Neural progenitor cell (in vitro differentiated cells): Measurements from ENCODE around the gene TIAM2. TPM values are rescaled to one million over a fixed set of nuclear protein-coding genes. Genes with fewer than 3 reads are reported as not detected.

Experiments used
- DNase-seq: peaks from one replicate; pipeline ENCODE4 v3.0.0-alpha.2; 2016; ENCODE audit warnings: low spot score
- H2AFZ ChIP-seq: fragments of 200-600 bp; sonication (generic); replicated peaks from 2 replicates; pipeline ENCODE4 v1.6.1; 2016; ENCODE audit warnings: antibody characterized with exemption
- H3F3A ChIP-seq: fragments of 200-600 bp; sonication (generic); 2 replicates; pipeline ENCODE4 v1.6.1; 2016; ENCODE audit warnings: antibody characterized with exemption, low read depth
- H3K27ac ChIP-seq: fragments of 200-600 bp; sonication (generic); 2 replicates; pipeline ENCODE4 v1.5.1; 2016; ENCODE audit warnings: mild to moderate bottlenecking
- H3K27me3 ChIP-seq: fragments of 200-600 bp; sonication (generic); 2 replicates; pipeline ENCODE4 v1.6.1; 2016; ENCODE audit warnings: mild to moderate bottlenecking, moderate library complexity
- H3K36me3 ChIP-seq: fragments of 200-600 bp; sonication (generic); 2 replicates; pipeline ENCODE4 v1.5.1; 2016
- H3K4me1 ChIP-seq: fragments of 200-600 bp; sonication (generic); 2 replicates; pipeline ENCODE4 v1.6.1; 2016; ENCODE audit warnings: mixed run types
- H3K4me2 ChIP-seq: fragments of 200-600 bp; sonication (generic); 2 replicates; pipeline ENCODE4 v1.6.1; 2016
- H3K4me3 ChIP-seq: fragments of 200-600 bp; sonication (generic); 2 replicates; pipeline ENCODE4 v1.5.1; 2016
- H3K79me2 ChIP-seq: fragments of 200-600 bp; sonication (generic); 2 replicates; pipeline ENCODE4 v1.6.1; 2016; ENCODE audit warnings: low read depth
- H3K9ac ChIP-seq: fragments of 200-600 bp; sonication (generic); 2 replicates; pipeline ENCODE4 v1.6.1; 2016
- H3K9me3 ChIP-seq: fragments of 200-600 bp; sonication (generic); 2 replicates; pipeline ENCODE4 v1.5.1; 2016; ENCODE audit warnings: low read depth
- H4K20me1 ChIP-seq: fragments of 200-600 bp; sonication (generic); 2 replicates; pipeline ENCODE4 v1.6.1; 2016; ENCODE audit warnings: low read depth
- H3K27ac Mint-ChIP-seq: 3 replicates; pipeline ENCODE4 v1.8.0; 2021; ENCODE audit warnings: mixed read lengths
- H3K27me3 Mint-ChIP-seq: 2 replicates; pipeline ENCODE4 v1.8.0; 2022; ENCODE audit warnings: low read depth, mild to moderate bottlenecking, inconsistent platforms, moderate library complexity, mixed read lengths; ENCODE audit not compliant: insufficient read depth
- H3K36me3 Mint-ChIP-seq: 3 replicates; pipeline ENCODE4 v1.8.0; 2021; ENCODE audit warnings: mixed read lengths
- H3K4me1 Mint-ChIP-seq: 3 replicates; pipeline ENCODE4 v1.8.0; 2021; ENCODE audit warnings: mixed read lengths
- H3K4me3 Mint-ChIP-seq: 3 replicates; pipeline ENCODE4 v1.8.0; 2021; ENCODE audit warnings: mild to moderate bottlenecking, moderate library complexity, mixed read lengths
- H3K9me3 Mint-ChIP-seq: 3 replicates; pipeline ENCODE4 v1.8.0; 2020; ENCODE audit warnings: mixed read lengths
- EZH2 ChIP-seq: fragments of 200-600 bp; sonication (generic); IDR thresholded peaks from 2 replicates; pipeline ENCODE4 v1.6.1; 2017; ENCODE audit warnings: antibody characterized with exemption, mild to moderate bottlenecking, moderate library complexity
- EZH2phosphoT487 ChIP-seq: fragments of 200-600 bp; sonication (generic); IDR thresholded peaks from 2 replicates; pipeline ENCODE4 v1.6.1; 2017; ENCODE audit warnings: antibody characterized with exemption
- total RNA-seq: library from RNA; depleted of rRNA; stranded (reverse); fragments of >200 nt; gene quantifications from 2 replicates; pipeline ENCODE4 v1.2.3, GENCODE V29; 2015; ENCODE audit warnings: low replicate concordance
- TF ChIP-seq, protein P1 (sequence below): fragments of 200-600 bp; sonication (generic); IDR thresholded peaks from 2 replicates; pipeline ENCODE4 v1.5.1; 2017; ENCODE audit warnings: antibody characterized with exemption, mild to moderate bottlenecking

Gene TIAM2
- total RNA-seq, 1 donor from 2014 or later: 22.8 TPM

DNA sequence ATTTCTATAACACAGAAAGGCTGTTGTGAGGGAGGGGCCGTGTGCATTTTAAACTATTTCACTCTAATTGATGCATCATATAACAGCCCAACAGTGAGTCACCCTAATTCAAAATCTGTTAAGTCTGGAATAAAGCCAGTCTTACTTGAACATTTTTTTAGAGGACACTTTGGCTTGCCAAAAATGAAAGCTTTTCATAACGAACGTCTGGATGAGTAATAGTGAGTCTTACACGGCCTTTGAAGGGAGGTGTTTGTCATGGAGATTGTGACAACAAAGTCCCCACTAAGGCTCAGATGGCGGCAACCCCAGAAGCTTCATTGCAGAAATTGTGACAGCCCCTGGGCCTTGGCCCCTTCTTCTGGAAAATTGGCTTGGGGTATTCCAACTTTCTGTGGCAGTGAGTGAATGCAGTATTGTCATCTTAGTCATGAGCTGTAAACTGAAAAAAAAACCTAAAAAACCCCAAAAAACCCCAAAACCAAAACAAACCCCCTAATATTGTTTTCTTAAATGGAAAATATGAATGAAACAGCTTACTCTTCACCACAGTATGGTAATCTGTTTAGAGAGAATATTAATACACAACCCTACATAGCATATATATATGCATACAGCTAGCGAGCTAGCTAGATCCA is 176.1 kb downstream of the TIAM2 start:
- H3K4me2 ChIP-seq: no peak overlapping the region
- no peak for DNase-seq
- H3K4me1 Mint-ChIP-seq: peaks cover 34% of the 10 kb centered on the region

DNA sequence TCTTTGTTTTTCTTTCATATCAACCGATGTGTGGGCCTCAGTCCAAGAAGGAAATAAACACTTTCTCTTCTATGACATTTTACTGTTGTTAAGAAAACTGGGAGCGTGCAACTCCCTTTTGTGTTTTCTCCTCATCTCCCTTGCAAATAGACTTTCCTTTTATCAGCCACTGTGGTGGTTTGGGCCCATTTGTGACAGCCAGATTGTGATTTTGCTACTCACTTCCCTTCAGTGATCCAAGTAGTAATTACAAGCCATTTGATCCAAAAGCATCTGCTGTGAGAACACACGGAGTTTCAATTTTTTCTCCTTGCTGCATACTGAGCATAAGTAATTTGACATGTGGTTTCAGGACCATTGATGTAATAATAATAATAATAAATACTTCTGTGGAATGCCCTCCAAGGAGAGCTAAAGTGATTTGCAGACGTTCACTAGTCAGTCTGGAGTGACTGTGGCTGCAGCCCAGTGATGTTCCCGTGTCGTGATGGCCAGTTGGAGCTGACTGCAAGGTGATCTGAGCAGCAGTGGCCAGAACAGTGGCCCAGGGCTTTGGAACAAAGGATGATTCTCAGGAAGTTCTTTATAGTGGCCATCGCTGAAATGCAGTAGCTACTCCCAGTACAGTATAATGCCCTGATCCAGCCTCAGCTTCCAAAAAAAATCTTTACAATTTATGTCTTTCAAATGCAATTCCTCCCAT is 176.8 kb downstream of the TIAM2 start:
- Mint-ChIP-seq H3K36me3 (peaks cover 8% of the 10 kb centered on the region), H3K4me3 (no peak overlapping the region), H3K9me3 (no peaks in the 10 kb centered on the region), H3K27ac (peak overlapping the region; percentile 6), H3K27me3 (no peaks in the 10 kb centered on the region), H3K4me1 (peaks cover 34% of the 10 kb centered on the region)
- Histone ChIP-seq H3K4me2 (no peak overlapping the region), H3K4me3 (no peak overlapping the region), H3K4me1 (peaks cover 11% of the 10 kb centered on the region), H3K27me3 (no peaks in the 10 kb centered on the region), H4K20me1 (no peaks in the 10 kb centered on the region), H2AFZ (no peak overlapping the region), H3K27ac (no peak overlapping the region), H3K79me2 (no peaks in the 10 kb centered on the region), H3K36me3 (no peaks in the 10 kb centered on the region), H3K9me3 (no peaks in the 10 kb centered on the region), H3F3A (peaks cover 5% of the 10 kb centered on the region), H3K9ac (no peak overlapping the region)
- peak; percentile 18 for DNase-seq
- TF ChIP-seq, protein P1, sequence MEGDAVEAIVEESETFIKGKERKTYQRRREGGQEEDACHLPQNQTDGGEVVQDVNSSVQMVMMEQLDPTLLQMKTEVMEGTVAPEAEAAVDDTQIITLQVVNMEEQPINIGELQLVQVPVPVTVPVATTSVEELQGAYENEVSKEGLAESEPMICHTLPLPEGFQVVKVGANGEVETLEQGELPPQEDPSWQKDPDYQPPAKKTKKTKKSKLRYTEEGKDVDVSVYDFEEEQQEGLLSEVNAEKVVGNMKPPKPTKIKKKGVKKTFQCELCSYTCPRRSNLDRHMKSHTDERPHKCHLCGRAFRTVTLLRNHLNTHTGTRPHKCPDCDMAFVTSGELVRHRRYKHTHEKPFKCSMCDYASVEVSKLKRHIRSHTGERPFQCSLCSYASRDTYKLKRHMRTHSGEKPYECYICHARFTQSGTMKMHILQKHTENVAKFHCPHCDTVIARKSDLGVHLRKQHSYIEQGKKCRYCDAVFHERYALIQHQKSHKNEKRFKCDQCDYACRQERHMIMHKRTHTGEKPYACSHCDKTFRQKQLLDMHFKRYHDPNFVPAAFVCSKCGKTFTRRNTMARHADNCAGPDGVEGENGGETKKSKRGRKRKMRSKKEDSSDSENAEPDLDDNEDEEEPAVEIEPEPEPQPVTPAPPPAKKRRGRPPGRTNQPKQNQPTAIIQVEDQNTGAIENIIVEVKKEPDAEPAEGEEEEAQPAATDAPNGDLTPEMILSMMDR: no peak
- TF ChIP-seq EZH2 (no peak), EZH2phosphoT487 (no peak)

More for the DNA sequence above, 176.1 kb downstream of the TIAM2 start:
- no peaks in the 10 kb centered on the region for H3K27me3 Mint-ChIP-seq
- Histone ChIP-seq H2AFZ (no peak overlapping the region), H3K4me3 (no peak overlapping the region), H3K9ac (no peak overlapping the region), H3K27me3 (no peaks in the 10 kb centered on the region), H3K79me2 (no peaks in the 10 kb centered on the region), H3K4me1 (peaks cover 11% of the 10 kb centered on the region), H4K20me1 (no peaks in the 10 kb centered on the region), H3K36me3 (no peaks in the 10 kb centered on the region), H3F3A (no peaks in the 10 kb centered on the region), H3K9me3 (no peaks in the 10 kb centered on the region), H3K27ac (no peak overlapping the region)
- TF ChIP-seq EZH2: no peak
- TF ChIP-seq, protein P1: no peak
- TF ChIP-seq EZH2phosphoT487: no peak
- peaks cover 8% of the 10 kb centered on the region for H3K36me3 Mint-ChIP-seq
- no peaks in the 10 kb centered on the region for H3K9me3 Mint-ChIP-seq
- H3K27ac Mint-ChIP-seq: no peak overlapping the region
- no peak overlapping the region for H3K4me3 Mint-ChIP-seq

DNA sequence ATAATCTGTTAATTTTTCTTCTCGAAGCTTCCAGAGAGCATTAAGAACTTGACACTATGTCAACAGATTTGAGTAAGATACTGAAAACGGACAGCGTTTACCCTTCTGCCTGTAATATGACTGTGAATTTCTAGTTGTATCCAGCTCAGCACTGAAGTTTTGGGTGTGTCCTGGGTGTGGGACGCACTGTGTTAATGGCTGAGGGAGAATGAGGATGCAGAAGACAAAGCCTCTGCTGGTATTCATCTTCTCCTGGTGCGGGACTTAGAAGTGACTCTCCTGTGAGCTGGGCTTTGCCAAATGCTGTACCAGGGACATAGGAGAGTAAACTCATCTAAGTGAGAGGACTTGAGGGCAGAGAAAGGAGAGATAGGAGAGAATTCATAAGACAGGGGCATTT is 178.4 kb downstream of the TIAM2 start:
- no peaks in the 10 kb centered on the region for H3K9me3 ChIP-seq
- H2AFZ ChIP-seq: no peak overlapping the region
- Mint-ChIP-seq H3K27ac (no peak overlapping the region), H3K9me3 (no peaks in the 10 kb centered on the region), H3K27me3 (no peaks in the 10 kb centered on the region), H3K4me1 (peaks cover 34% of the 10 kb centered on the region), H3K4me3 (no peak overlapping the region), H3K36me3 (peaks cover 7% of the 10 kb centered on the region)
- H3K27me3 ChIP-seq: no peaks in the 10 kb centered on the region
- no peak for DNase-seq
- no peak overlapping the region for H3K27ac ChIP-seq
- no peaks in the 10 kb centered on the region for H3K79me2 ChIP-seq
- no peak overlapping the region for H3K4me2 ChIP-seq
- TF ChIP-seq, protein P1: no peak
- TF ChIP-seq EZH2 (no peak), EZH2phosphoT487 (no peak)
- H4K20me1 ChIP-seq: no peaks in the 10 kb centered on the region
- no peaks in the 10 kb centered on the region for H3K36me3 ChIP-seq
- H3K4me1 ChIP-seq: peaks cover 11% of the 10 kb centered on the region
- H3F3A ChIP-seq: peaks cover 6% of the 10 kb centered on the region
- H3K4me3 ChIP-seq: no peak overlapping the region
- H3K9ac ChIP-seq: no peak overlapping the region
